Activated T-cell treated with anti-CD3 and anti-CD28 coated beads for 24 hours (primary cell): ENCODE results near the gene CD48.

Source experiments
- DNase-seq: peaks from one replicate; pipeline ENCODE4 v3.0.0-alpha.2; 2020; ENCODE audit warnings: low read depth

Gene CD48

GRCh38 chr1:160711602-160712311, at the start of gene CD48:
Gene CD48 (minus strand): TSS chr1:160711822. CDS start chr1:160711763, 59 bp downstream.
- no peak for DNase-seq

- DNase-seq, result no peak
Measured at GRCh38 chr1:160761046-160761445, 49.4 kb upstream of the CD48 start.

GRCh38 chr1:160759740-160760139, 48.1 kb upstream of the CD48 start:
- DNase-seq, result no peak

- DNase-seq, result no peak
Measured at GRCh38 chr1:160758521-160758920, 46.9 kb upstream of the CD48 start.

- DNase-seq, result no peak
Measured at GRCh38 chr1:160756849-160757201, 45.2 kb upstream of the CD48 start.

- no peak for DNase-seq
Measured at GRCh38 chr1:160755911-160756848, 44.6 kb upstream of the CD48 start.

- DNase-seq, result no peak
Measured at GRCh38 chr1:160755461-160755860, 43.8 kb upstream of the CD48 start.

- DNase-seq, result no peak
Measured at GRCh38 chr1:160753594-160753993, 42.0 kb upstream of the CD48 start.

- DNase-seq, result no peak
Measured at GRCh38 chr1:160752924-160753323, 41.3 kb upstream of the CD48 start.

- no peak for DNase-seq
Measured at GRCh38 chr1:160752406-160752805, 40.8 kb upstream of the CD48 start.

GRCh38 chr1:160750608-160751007, 39.0 kb upstream of the CD48 start:
- DNase-seq, result no peak

- no peak for DNase-seq
Measured at GRCh38 chr1:160748878-160749269, 37.3 kb upstream of the CD48 start.

GRCh38 chr1:160748181-160748877, 36.7 kb upstream of the CD48 start:
- no peak for DNase-seq

GRCh38 chr1:160747717-160748116, 36.1 kb upstream of the CD48 start:
- no peak for DNase-seq

- no peak for DNase-seq
Measured at GRCh38 chr1:160746836-160747500, 35.3 kb upstream of the CD48 start.

- DNase-seq, result no peak
Measured at GRCh38 chr1:160745551-160745950, 33.9 kb upstream of the CD48 start.

- DNase-seq, result no peak
Measured at GRCh38 chr1:160744852-160745520, 33.4 kb upstream of the CD48 start.

GRCh38 chr1:160744199-160744851, 32.7 kb upstream of the CD48 start:
- DNase-seq, result no peak

GRCh38 chr1:160743266-160743665, 31.6 kb upstream of the CD48 start:
- DNase-seq, result no peak

GRCh38 chr1:160742428-160743127, 31.0 kb upstream of the CD48 start:
- no peak for DNase-seq
